NCI-H2029 treated with DMSO at 0.1 percent for 48 hours (cell line): ENCODE measurements around the gene USP43.

Experiments used
- DNase-seq: peaks from one replicate; lab custom pipeline; 2025; lab: John Stamatoyannopoulos, UW

The USP43 gene

DNA sequence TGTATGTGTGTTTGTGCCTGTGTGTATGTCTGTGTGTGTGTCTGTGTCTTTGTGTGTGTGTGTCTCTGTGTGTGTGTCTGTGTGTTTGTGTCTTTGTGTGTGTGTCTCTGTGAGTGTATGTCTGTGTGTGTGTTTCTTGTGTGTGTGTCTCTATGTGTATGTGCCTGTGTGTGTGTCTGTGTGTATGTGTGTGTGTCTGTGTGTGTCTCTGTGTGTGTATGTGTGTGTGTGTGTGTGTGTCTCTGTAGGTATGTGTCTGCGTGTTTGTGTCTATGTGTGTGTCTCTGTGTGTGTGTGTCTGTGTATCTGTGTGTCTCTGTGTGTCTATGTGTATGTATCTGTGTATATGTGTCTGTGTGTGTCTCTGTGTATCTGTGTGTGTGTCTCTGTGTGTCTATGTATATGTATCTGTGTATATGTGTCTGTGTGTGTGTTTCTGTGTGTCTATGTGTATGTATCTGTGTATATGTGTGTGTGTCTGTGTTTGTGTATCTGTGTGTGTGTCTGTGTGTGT lies 70.2 kb downstream of the USP43 start:
- no peak for DNase-seq

DNA sequence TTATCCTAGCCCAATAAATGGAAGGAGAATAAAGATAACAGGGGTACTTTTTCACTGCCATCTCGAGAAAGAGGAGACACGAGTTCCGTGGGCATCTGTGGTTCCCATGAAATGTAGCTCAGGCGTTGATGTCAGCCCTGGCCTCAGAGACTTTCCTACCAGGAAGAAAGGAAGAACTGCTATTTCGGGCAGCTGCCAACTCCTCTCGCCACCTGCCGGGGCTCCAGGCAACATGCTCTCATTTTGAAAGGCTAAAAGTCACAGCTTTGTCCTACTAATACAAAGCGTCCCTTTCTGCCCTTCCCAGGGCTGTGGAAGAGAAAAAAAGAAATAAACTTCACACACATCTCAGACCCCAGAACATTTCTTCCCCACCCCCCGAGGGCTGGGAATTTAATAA lies 80.3 kb downstream of the USP43 start:
- DNase-seq, result no peak

DNA sequence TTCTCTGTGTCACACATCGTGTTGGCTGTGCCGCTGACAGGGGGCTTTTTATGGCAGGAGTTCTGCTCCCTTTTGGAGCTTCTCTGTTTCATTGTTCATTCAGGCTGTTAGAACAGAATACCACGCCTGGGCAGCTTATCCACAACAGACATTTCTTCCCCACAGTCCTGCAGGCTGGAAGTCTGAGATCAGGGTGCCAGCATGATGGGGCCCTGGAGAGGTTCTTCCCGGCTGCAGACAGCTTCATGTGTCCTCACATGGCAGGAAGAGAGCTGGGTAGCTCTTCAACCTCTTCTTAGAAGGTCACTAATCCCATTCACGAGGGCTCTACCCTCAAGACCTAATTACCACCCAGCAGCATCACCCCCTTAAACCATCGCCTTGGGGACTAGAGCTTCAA lies 81.0 kb downstream of the USP43 start:
- no peak for DNase-seq

DNA sequence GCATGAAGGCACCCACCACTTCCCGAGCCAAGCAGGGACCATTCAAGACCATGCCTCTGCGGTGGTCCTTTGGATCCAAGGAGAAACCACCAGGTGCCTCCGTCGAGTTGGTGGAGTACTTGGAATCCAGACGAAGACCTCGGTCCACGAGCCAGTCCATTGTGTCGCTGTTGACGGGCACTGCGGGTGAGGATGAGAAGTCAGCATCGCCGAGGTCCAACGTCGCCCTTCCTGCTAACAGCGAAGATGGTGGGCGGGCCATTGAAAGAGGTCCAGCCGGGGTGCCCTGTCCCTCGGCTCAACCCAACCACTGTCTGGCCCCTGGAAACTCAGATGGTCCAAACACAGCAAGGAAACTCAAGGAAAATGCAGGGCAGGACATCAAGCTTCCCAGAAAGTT lies 82.7 kb downstream of the USP43 start:
- no peak for DNase-seq

DNA sequence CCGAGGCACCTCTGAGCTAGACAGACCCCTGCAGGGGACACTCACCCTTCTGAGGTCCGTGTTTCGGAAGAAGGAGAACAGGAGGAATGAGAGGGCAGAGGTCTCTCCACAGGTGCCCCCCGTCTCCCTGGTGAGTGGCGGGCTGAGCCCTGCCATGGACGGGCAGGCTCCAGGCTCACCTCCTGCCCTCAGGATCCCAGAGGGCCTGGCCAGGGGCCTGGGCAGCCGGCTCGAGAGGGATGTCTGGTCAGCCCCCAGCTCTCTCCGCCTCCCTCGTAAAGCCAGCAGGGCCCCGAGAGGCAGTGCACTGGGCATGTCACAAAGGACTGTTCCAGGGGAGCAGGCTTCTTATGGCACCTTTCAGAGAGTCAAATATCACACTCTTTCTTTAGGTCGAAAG lies 83.2 kb downstream of the USP43 start:
- no peak for DNase-seq

DNA sequence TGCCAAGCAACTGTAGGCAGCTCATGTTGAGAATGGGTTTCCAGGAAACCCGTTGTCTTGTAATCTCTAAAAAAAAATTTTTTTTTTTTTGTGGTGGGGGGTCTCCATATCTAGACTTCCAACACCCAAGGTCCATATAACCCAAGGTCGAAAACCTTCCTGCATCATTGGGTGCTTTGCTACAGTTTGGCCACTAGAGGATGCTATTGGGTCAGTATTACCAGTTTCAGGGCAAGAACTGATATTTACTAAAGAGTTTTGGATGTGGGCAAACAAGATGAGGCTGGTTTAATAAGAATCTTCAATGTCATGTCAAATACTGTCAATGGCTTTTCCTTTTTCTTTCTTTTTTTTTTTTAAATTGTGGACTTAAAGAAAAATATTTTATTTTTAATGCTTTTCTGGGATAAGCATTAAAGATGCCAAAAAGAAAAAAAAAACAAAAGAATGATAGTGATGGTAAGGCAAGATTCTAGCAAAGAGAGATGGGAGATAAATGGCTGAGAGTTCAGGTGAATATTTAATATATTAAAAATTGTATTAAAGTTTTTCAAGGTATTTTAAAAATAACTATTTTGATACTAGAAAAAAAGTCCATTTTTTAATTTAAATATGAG lies 83.8 kb downstream of the USP43 start:
- peak; percentile 4 for DNase-seq

DNA sequence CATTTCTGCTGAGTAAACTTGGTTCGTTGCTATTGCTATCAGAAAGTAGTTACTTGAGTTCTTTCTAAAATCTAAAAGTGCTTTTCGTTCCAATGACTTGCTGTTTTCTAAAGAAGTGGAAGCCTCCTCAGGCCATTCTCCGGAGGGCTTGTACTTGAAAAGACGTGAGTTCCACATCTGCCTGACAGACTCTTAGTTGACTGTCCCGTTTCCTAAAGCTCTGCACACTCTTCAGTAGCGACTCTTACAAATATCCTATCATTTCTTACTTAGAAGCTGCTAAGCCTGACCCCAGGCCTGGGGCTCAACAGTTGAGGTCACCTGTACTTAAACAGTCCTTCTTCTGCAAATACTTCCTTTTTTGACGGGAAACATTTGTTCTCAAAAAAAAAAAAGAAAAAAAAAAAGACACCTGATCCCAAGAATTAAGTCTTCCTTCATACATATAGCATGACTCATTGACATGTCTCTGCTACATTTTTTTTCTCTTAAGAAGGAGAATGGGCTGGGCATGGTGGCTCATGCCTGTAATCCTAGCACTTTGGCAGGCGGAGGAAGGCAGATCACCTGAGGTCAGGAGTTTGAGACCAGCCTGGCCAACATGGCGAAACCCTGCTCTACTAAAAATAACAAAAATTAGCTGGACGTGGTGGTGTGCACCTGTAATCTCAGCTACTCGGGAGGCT lies 84.6 kb downstream of the USP43 start:
- DNase-seq, result no peak

DNA sequence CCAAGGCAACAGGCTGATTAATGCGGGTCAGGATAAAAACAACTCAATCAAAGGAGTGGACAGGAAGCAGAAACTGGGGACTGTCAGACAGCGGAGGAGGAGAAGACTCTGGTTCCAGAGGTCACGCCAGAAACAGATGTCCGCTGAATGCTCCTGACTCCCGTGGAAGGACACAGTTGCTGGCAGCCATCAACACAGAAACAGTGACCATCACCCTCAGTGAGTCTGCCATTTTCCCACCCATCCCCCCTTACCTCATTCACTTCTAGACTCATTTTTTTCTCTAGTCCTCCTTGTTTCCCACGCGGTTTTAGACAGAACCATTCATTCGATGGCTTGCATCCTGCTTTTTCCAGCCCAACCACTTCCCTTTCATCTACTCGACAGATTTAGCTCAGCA lies 105.2 kb downstream of the USP43 start:
- DNase-seq, result no peak

DNA sequence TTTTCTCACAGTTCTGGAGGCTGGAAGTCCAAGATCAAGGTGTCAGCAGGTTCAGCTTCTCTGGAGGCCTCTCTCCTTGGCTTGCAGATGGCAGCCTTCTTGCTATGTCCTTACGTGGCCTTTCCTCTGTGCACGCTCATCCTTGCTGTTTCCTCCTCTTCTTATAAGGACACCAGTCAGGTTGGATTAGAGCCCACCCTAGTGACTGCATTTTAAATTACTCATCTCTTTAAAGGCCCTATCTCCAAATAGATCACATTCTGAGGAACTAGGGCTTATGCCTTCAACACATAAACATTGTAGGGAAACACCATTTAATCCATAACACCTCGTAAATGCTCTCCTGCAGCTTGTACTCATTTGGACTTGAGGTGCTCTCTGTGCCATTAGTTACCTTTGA lies 109.8 kb downstream of the USP43 start:
- no peak for DNase-seq

DNA sequence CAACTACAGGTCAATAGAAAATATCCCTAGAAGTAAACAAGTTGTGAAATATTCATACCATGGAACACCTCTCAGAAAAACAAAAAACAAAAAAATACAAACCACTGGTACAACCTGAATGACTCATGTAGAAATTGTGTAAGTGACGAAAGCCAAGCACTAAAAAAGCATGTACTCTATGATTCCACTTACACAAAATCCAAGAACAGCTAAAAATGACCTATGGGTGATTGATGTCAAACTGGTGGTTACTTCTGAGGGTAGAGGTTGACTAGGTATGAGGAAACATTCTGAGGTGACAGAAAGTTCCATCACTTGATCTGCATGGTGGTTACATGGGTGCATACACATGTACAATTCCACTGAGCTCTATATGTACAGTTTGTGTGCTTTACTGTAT lies 114.9 kb downstream of the USP43 start:
- DNase-seq, result no peak

DNA sequence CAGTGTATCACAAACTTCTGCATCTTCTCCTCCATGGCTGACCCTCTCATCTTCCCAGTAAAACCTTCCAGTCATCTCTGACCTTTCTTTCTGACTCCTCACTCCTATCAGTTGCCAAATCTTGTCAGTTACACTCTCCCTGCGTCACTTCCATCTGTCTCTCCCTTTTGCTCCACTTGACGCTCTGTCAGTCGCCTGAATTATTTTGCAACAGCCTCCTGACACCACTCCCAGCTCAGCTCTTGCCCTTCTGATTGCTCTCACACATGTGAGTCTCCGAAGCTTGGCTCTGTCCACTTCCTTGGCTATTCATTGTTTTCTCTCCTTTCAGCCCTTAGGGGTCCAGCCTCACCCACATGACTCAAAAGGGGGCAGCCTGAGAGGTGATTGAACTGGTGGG lies 118.3 kb downstream of the USP43 start:
- no peak for DNase-seq

DNA sequence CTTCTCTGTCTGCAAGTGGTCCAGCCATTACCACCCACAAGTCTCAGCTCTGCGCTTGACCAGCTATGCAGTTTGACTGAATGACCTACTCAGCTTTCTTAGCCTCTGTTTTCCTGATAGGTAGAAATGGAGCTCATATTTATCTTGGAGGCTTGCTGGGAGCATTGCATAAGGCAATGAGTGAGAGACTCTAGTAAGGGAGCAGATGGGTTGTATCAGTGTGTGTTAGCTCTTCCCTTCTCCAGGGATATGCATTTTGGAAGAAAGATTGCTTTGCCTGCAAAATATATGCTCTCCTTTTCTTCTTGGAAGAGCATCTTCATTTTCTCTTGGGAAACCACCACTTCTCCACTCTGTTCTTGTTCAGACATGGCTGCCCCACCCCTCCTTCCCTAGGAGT lies 120.0 kb downstream of the USP43 start:
- no peak for DNase-seq

DNA sequence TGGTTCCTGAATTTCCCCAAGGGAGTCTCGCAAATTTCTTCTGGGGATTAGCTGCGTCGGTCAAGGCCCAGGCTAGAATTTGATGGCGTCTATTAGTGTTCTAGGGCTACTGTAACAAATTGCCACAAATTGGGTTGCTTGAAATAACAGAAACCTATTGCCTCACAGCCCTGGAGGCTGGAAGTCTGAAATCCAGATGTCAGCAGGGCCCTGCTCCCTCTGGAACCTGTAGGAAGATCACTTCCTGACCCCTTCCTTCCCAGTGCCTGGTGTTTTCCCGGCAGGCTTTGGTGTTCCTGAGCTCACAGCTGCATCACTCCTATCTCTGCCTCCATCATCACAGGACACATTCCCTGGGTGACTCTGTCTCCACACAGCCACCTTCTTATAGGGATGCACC lies 121.7 kb downstream of the USP43 start:
- DNase-seq, result no peak

DNA sequence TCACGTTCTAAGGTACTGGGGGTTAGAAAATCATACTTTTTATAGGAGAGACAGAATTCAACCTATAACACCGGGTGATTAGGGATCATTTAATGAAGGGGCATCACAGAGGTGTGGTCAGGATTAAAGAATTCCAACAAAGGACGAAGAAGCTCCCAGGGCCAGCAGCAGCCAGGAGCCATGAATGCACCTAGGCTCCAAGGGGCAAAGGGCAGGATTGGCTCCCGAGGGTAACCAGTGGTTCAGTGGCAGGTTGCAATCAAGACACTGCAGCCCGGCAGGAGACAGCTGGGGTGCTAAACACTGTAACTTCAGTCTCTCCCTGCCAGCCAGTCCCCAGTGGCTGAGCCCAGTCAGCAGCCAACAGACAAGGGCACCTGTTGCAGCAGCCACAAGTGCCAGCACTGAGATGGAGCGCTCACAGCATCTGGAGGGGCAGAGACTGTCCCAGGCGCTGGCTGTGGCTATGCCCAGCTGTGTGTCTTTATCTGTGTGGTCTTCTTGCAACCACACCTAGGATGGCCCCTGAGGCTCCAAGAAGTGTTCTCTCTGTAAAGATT lies 122.2 kb downstream of the USP43 start:
- DNase-seq, result no peak

DNA sequence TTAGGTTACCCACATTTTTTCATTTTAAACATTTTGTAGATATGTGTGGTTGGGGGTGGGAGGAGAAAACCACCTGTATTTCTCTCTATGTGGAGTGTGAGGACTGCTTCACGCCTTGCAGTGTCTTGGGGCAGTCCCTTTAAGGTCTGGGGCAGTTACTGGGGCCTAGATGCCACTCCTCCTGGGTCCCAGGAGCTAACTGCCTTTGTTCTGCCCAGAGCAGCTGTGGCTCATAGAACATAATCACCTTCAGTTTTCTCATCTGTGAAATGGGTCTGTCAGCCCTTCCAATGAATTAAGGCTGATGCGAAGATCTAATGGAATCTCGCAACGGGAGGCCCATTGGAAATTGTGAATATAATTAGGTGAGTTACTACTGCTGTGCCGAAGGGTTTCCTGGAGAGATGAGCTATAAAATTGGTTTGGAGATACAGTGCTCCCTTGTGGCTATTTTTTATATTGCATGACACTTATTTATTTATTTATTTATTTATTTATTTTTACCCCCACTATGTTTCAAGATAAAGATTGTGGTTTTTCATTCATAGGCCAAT lies 123.1 kb downstream of the USP43 start:
- peak; percentile 6 for DNase-seq

DNA sequence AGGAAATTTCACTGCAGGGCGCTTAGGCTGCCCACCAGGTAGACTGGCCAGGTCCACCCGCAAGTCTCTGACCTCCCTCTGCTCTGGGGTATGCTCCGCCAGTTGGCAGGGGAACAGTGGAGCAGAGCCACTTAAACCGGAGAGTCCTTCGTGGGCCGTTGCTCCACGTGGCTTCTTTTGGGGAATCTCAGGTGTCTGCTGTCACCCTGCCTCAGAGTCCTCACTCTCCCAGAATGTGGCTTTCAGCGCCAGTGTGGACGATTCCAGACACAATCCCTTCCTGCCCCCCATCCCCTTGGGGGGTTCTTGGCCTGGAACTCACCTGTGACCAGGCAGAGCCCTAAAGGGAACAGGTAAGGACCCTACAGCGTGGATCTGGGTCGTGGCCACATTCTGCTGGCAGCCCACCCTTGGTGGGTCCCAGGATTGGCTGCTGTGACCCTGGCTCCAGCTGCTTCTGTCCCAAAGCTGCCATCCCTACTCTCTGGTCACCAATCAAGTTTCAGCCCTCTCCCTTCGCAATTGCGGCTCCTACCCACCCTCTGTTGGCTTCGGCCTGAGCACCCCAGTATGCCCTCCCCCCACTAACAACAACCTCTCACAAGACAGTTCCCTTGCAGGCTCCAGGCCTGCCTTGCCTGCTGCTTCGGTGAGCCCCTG lies 123.8 kb downstream of the USP43 start:
- DNase-seq, result no peak

DNA sequence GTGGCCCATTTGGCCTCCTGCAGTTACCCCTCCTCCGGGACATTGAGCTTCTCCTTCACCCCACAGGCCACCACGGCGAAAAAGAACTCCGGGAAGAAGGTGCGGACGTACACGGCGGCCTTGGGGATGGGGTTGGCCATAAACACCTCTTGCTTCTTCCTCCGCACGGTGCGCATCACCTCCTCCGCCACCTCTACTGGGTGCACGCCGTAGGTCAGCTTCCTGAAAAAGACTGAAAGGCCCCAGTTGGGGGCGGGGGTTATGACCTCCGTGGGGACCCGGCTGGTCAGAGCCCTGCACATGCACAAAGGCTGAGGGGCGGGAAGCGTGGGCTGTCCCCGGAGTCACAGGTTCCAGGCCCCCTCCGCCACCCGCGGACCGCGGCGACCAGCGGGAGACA lies 126.1 kb downstream of the USP43 start:
- no peak for DNase-seq

DNA sequence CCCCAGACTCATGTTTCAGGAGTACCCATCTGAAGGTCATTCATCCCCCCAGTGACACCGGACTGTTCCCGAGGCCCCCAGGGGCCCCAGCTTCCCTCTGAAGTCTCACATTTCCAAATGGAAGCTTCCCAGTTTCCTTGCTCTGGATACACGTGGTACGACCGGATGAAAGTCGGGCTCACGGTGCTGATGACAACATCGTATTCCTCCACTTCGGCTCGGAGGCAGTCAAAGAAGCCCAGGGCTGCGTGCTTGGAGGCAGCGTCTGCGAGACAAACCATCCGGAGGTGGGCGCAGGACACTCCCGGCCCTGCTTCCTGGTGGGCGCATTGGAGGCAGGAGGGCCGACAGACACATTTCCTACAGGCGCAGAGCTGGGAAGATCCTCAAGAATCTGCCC lies 127.3 kb downstream of the USP43 start:
- no peak for DNase-seq

DNA sequence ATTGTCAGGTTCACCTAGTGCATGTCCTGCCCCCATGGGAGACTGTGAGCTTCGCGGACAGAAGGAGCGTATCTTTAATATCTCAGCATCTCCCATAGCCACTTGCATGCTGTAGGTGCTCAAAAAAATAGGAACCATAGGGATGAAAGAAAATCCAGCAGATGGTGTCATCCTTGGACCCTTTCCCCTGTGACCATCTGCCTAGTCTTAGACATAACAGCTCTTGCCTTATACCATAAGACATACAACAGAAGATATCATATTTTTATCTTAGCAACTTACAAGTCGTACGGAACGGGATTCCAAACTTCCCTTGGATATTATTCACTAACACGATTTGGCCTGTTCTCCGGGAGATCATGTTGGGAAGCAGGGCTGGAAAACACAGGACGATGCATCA lies 131.6 kb downstream of the USP43 start:
- no peak for DNase-seq
